ENCODE data around the gene FAM114A2.

Gene FAM114A2

DNA sequence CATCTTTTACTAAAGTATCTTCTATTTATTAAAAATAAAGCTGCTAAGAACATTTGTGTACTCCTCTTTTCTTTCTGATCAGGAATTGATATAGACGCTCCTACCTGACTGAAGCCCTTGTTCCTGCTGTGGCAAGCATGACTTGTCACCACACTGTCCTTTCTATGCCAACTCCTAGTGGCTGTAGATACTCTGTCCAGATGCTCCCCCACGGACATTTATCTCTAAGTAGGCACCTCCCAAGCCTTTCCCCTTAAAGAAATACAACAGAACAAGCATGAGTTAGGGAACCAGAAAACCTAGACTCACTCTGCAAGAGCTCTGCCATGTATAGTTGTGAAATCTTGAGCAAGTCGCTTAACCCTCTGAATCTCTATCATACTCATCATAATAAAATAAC lies 53.2 kb downstream of the FAM114A2 start:
- DNase-seq (ENCODE audit: low read depth, low spot score): no peak

DNA sequence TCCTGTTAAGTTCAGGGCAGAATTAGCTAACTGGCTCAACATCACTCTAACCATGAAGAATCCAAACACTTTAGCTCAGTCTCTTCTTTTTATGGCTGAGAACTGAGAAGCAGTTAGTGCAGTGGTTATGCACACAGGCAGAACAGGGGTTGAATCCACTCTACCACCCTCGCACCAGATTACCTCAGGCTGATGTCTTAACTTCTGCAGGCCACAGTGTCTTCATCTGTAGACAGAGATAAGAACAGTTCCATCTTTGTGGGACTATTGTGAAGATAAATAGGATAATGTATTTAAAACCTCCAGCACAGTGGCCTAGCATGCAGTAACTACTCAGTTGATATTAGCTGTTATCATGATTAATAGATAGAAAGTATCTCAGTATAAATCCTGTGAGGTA lies 54.8 kb downstream of the FAM114A2 start:
- DNase-seq (ENCODE audit: low read depth, low spot score): no peak

DNA sequence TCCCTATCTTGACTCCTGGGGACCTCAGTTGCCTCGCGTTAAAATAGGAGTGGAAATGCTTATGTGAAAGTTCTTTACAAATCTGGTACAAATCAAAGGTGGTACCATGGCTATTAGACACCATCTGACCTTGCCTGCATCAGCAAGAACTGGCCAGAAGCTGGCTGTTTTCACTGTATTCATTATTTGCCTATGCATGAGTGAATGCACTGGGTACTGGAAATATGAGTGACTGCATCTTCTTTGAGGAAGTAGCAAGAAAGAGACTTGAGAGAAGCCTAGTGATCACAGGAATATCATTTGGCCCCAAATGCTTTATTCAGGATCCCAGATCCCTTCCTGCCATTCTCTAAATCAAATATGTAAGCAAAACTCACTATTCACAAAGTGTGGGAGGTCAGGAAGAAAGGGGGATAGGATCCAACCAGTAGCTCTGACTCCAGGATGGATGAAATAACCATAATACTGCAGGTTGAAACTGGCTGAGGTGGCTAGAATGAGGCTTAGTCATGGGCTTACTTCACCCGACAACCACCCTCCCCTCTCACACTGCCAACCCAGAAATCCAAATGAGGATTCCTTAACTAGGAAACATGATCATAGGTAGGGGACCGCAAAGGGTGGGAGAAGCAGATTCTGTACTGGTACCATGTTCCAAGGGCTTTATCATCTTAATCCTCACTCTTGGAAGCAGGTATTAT lies 56.7 kb downstream of the FAM114A2 start:
- no peak for DNase-seq (ENCODE audit: low read depth, low spot score)

DNA sequence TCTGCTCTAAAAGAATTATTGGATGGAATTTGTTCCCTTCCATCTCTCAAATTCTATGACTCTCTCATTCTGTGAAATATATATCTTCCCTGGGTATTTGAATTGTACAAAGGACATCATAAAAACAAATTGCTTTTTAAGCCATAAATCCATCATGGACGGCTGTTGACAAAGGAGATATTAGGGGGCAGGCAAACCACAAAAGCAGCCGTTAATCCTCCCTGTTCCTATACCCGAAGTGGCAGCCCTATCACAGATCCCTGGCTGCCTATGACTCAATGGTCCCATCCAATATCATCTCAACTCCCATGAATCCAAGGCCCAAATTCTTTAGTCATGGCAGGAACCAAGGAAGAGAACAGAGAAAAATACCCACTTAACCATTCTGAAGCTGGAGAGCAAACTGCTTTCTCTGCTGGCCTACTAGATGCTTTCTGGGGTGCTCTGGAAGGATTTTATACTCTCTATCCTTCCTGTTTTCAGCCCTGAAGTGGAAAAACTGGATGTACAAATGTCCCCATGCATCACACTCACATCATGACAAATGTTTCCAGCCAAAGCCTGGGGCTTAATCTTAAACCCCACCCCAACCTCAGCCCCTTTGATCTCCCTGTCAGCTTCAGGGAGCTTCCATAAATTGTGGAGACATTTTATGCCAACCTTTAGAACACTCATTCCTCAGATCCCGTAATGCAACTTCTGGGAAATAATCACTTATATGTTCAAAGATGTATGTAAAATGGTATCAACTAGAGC lies 59.5 kb downstream of the FAM114A2 start:
- DNase-seq (ENCODE audit: low read depth, low spot score): no peak

DNA sequence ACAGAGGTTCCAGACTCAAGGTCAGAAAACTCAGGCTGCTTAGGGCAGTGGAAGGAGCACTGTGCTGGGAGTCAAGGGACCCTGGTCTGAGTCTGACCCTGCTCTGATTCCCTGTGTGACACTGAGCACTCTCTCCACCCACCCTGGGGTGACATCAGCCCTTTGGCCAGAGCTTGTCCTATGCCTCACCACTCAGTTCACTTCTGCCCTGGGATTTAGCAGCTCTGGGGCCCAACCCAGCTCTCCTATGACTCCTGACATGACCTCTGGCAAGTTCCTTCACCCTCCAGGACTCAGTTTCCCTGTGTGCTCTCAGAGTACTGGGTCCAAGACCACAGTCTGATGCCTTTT lies 63.9 kb downstream of the FAM114A2 start:
- DNase-seq (ENCODE audit: low read depth, low spot score): no peak

DNA sequence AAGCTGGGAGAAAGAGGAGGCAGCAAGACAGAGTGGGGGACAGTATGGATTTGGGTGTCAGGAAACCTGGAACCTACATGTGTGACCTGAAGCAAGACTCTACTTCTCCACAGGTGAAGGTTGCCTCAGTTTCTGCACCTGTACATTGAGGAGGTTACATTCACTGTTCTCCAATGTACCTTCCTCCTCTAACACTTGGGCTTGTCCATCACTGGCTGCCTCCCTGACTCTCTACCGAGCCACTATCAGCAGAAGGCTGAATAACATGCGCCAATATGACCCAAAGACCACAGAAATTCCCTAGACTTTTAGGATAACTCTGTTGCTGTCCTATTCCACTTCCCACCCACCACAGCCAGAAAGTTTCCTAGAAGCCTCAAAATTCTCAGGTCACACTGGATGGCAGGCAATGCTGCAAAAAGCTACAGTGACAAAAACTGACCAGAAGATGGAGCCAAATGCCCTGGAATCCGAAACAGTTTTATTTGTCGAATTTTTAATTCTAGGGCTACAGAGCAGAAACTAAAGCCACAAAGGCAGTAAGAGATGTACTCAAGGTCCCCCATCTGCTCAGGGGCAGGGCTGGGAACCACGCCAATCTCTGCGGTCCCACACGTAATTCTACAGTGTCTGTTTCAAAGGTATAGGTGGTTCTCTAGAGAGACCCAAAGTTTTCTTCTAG lies 64.4 kb downstream of the FAM114A2 start:
- peak; percentile 56 for DNase-seq (ENCODE audit: low read depth, low spot score)

GRCh38 chr5:153972240-153972639 lies 66.5 kb downstream of the FAM114A2 start:
- no peak for DNase-seq (ENCODE audit: low read depth, low spot score)

GRCh38 chr5:153970496-153970895 lies 68.2 kb downstream of the FAM114A2 start:
- DNase-seq (ENCODE audit: low read depth, low spot score): peak; percentile 26

GRCh38 chr5:153969563-153969895 lies 69.2 kb downstream of the FAM114A2 start:
- no peak for DNase-seq (ENCODE audit: low read depth, low spot score)

DNA sequence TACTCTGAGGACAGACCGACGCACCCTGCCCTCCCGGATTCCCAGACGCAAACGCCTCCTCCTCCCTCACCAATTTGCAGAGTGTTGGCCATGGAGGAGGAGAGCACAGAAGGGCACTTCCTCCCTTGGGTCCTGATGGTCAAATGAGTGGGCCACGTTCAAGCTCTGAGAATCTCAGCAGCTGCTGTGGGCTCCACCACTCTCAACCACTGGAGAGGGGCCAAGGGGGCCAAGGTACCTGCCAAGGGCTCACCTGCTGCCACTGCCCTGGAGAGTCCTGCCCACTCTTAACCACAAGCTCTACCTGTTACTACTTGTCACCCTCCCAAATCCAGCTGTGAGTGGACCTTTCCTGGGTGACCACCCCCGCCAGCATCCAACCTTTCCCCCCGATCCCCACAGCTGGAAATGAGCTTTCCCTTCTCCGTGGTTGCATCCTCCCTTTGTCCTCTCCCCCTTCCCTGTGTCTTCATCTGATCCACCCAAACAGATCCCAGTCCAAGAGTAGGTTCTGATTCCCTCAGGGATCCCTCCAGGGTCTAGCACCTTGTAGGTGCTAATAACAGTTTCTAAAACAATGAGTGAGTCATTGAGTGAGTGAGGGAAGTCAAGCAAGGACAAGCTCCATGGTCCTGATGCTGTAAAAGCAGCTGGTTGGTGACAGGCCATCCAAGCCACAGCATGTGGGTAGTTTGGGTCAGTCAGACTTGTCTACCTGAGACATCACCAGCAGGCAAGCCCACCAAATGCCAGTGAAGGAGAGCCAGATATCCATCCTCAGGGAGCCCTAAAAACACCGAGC lies 69.7 kb downstream of the FAM114A2 start:
- no peak for DNase-seq (ENCODE audit: low read depth, low spot score)

GRCh38 chr5:153964880-153965645 lies 73.6 kb downstream of the FAM114A2 start:
- DNase-seq (ENCODE audit: low read depth, low spot score): peak; percentile 79

DNA sequence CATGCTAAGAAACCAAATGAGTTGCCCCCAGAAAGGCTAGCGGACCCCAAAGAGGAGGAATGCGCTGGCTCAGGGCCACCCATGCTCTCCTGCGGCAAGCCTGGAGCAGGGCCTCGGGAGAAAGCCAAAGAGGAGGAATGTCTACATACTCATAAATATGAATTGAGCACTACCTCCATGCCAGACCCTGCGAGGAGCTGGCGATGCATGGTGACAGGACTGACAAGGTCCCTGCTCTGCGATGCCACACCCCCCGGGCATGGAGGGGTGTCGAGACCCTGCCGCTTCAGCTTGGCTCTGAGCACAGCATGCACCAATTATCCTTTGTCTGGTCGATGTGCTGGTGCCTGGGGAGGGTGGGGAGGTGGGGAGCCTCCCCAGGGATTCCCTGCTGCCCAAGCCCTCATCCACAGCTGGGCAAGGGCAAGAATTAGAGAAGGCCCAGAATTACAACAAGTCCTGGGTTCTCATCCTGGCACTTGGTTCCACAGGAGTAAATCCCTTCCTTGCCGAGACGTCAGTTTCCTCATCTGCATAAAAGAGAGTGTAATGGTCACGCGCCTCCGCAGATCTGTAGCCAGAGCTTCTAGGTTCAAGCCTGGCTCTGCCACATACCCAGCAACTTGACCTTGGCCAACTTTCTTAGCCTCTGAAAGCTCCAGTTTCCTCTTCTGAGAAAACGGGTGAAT lies 74.4 kb downstream of the FAM114A2 start:
- DNase-seq (ENCODE audit: low read depth, low spot score): peak; percentile 34

DNA sequence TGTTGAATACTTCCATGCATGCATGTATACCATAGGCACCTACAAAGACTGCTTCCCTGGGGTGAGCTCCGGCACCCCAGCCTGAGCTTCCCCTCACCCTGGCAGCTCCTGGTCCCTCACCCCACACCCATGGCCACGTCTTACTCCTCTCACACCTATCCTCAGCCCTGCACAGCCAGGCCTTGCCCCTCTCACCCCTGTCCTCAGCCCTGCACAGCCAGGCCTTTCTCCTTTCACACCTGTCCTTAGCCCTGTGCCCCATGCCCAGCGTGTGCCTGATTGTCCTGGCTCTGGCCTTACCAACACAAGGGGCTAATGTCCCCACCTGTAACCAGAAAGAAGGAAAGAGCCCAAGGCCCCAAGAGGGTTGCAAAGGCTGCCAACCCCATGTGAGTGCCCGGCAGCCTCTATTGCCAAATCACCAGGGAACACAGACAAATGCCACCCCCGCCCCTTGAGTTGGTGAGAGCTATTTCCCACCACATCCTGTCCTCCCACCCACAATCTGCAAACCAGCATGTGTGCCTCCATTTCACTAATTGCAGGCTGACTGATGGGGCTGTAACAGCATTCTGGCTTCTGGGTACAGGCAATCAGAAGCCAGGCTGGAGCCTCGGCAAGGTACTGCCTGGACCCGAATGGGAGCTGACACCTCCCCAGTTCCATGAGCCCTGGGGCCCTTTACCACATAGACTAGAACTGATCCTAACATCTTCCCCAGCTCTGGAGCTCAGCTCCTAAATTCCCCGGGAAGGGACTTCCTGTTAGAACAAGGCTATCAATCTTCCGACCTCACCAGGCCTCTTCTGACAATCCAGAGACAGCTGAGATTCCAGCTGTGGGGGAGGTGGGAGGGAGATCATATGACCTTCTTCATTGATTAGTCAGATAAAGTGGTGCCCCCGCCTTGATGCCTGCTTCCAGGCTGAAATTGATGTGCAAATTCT lies 78.2 kb downstream of the FAM114A2 start:
- peak; percentile 86 for DNase-seq (ENCODE audit: low read depth, low spot score)

- peak; percentile 94 for DNase-seq (ENCODE audit: low read depth, low spot score)
Measured at GRCh38 chr5:153959134-153959957, 79.4 kb downstream of the FAM114A2 start.

DNA sequence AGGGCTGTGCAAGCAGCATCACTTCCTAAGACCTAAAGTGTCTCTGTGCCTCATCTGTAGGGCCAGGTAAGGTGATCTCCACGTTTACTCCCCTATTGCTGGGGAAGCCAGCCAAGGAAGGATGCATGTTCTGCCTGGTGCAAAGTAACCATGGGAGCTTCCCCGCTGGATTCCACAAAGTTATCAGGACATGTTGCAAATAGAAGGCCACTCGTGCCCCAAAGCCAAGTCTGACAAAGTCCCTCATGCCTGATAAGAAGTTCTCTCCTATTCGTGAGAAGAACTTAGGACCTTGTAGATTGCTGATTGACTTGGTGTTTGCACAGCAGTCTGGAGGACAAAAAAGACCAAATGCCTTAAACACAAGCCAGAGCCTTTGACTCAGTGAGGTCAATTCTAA lies 81.5 kb downstream of the FAM114A2 start:
- no peak for DNase-seq (ENCODE audit: low read depth, low spot score)

DNA sequence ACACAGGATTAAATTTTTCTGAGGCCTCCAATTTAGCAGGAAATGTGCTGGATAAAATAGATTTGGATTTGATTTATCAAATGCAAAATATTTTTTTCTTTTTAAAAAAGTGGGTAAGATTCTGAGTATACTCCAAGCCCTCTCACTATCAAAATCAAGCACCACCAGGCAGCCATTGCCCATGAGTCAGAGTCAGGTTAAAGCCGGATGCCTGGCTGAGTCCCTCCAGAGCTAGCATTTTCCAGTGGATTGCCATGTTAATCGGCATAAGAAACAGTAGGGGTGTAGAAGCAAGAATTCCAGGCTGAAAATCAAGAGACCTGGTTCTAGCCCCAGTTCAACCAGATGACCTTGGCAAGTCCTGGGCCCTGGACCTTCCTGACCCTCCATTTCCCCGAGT lies 85.3 kb downstream of the FAM114A2 start:
- no peak for DNase-seq (ENCODE audit: low read depth, low spot score)

- no peak for DNase-seq (ENCODE audit: low read depth, low spot score)
Measured at GRCh38 chr5:153952893-153953292, 85.8 kb downstream of the FAM114A2 start.

DNA sequence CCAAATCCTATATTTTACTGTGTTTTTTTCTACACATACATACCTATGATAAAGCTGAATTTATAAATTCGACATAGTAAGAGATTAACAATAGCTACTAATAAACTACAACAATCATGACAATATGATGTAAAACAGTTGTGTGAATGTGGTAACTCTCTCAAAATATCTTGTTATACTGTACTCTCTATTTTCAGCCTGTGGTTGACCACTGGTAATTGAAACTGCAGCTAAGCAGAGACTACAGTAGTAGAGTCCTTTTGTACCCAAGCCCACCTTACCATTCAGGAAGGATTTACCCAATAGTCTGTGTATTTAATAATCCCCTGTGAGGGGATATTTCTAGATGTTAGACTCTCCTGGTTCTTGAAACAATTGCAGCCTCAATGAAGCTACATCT lies 86.7 kb downstream of the FAM114A2 start:
- no peak for DNase-seq (ENCODE audit: low read depth, low spot score)

DNA sequence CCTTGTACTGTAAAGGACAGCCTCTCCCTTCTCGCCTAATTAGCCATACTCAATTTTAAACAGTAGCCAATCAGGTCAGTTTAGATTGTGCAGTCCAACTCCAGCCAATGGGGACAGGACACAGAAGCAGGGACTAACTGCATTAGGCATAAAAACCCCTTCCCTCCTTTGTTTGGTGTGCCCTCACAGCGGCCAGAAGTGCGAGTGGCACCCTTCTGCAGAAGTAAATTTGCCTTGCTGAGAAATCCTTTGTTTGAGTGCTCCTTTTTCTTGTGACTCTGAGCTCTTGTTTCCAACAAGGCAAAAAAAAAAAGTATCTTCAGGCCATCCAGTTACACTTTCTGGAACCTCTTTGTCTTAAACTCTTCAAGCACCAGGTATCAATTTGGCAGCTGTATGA lies 97.4 kb downstream of the FAM114A2 start:
- DNase-seq (ENCODE audit: low read depth, low spot score): no peak

Measured in ELF-1 (cell line).